Lower leg skin (tissue), 4 donors: Measurements from ENCODE around the gene IDH3B. TPM values are rescaled to one million over a fixed set of nuclear protein-coding genes. Genes with fewer than 3 reads are reported as not detected.

Experiments
- DNase-seq, 2 donors: peaks; one replicate each; pipeline ENCODE4 v3.0.0-alpha.2; 2019; ENCODE audit warnings: low spot score in 2 of 2
- H3K4me3 ChIP-seq: fragments of 200-600 bp; sonication (generic); 2 replicates; pipeline ENCODE4 v1.5.1; 2017; ENCODE audit warnings: mild to moderate bottlenecking, low read depth; ENCODE audit not compliant: poor library complexity, severe bottlenecking
- CTCF ChIP-seq, 3 donors: fragments of 450-650 bp; IDR thresholded peaks; one replicate each; pipeline ENCODE4 v1.5.1; 2016; ENCODE audit warnings: antibody characterized with exemption in 3 of 3, mild to moderate bottlenecking in 3 of 3, moderate library complexity in 2 of 3
- POLR2A ChIP-seq, 2 donors: fragments of 450-650 bp; IDR thresholded peaks; one replicate each; pipeline ENCODE4 v1.6.1; 2016 to 2017; ENCODE audit warnings: antibody characterized with exemption in 2 of 2, mild to moderate bottlenecking in 1 of 2, moderate library complexity in 1 of 2
- WGBS, 2 donors: methylation state at CpG; one replicate each; pipeline ENCODE4 v1.1.5; 2018; 5-methylcytosine and 5-hydroxymethylcytosine counted together
- intact Hi-C: fragments of 100-400 bp; cut with DNase I; formaldehyde crosslinking; loops from one replicate; pipeline ENCODE4 v1.15.0; 2023; ENCODE audit warnings: low total_unique reads
- total RNA-seq, 4 donors: library from RNA; depleted of rRNA; stranded (reverse); fragments of >200 nt; gene quantifications; one replicate each; pipeline ENCODE4 v1.1.0, GENCODE V29; 2016

Gene IDH3B
- 100 to 1,000 TPM; 121 to 151 (median 126) TPM for total RNA-seq

GRCh38 chr20:2663887-2664719 is at the start of gene IDH3B:
Gene IDH3B (minus strand): TSS chr20:2664216. CDS start chr20:2664188, 28 bp downstream.
- 7 to 11% methylated on average over 49 of the region's 49 CpGs for WGBS, 2 donors
- intact Hi-C loops, result no loop called here
- TF ChIP-seq CTCF (IDR thresholded peaks at IDR 0.05) (no peak), POLR2A (IDR thresholded peaks at IDR 0.05) (peak in 1 of 2 donors; percentile 52)

GRCh38 chr20:2713285-2713684 is 49.3 kb upstream of the IDH3B start:
- intact Hi-C loops, result no loop called here
- WGBS, 2 donors, result 23 to 32% methylated on average over 3 of the region's 3 CpGs

More at GRCh38 chr20:2663887-2664719, at the start of gene IDH3B:
- H3K4me3 ChIP-seq, result peak within 1 kb of the TSS; percentile 67
- peak; percentile 94 to 99 for DNase-seq

GRCh38 chr20:2709205-2709981 is 45.4 kb upstream of the IDH3B start:
- intact Hi-C loops, result no loop called here
- WGBS, 2 donors, result 70 to 74% methylated on average over 14 to 17 of the region's 17 CpGs
- no peak overlapping the region for H3K4me3 ChIP-seq
- DNase-seq, result peak in 1 of 2 donors; percentile 78
- TF ChIP-seq CTCF (IDR thresholded peaks at IDR 0.05), result no peak
- no peak for TF ChIP-seq POLR2A (IDR thresholded peaks at IDR 0.05)

More at GRCh38 chr20:2713285-2713684, 49.3 kb upstream of the IDH3B start:
- TF ChIP-seq CTCF (IDR thresholded peaks at IDR 0.05), result no peak
- no peak for TF ChIP-seq POLR2A (IDR thresholded peaks at IDR 0.05)
- DNase-seq, result peak in 1 of 2 donors; percentile 6
- H3K4me3 ChIP-seq, result no peak overlapping the region

GRCh38 chr20:2708665-2709064 is 44.6 kb upstream of the IDH3B start:
- intact Hi-C loops, result no loop called here
- H3K4me3 ChIP-seq, result no peak overlapping the region
- WGBS, 2 donors, result 85 to 89% methylated on average over 9 of the region's 9 CpGs
- peak in 1 of 2 donors; percentile 15 for DNase-seq
- no peak for TF ChIP-seq CTCF (IDR thresholded peaks at IDR 0.05)
- no peak for TF ChIP-seq POLR2A (IDR thresholded peaks at IDR 0.05)

GRCh38 chr20:2708073-2708415 is 44.0 kb upstream of the IDH3B start:
- H3K4me3 ChIP-seq, result no peak overlapping the region
- WGBS, 2 donors, result 87 to 88% methylated on average over 5 of the region's 5 CpGs
- no peak for DNase-seq
- intact Hi-C loops, result no loop called here
- no peak for TF ChIP-seq POLR2A (IDR thresholded peaks at IDR 0.05)
- no peak for TF ChIP-seq CTCF (IDR thresholded peaks at IDR 0.05)
